Measurements from ENCODE around the gene OLFM3. TPM values are rescaled to one million over a fixed set of nuclear protein-coding genes. Genes with fewer than 3 reads are reported as not detected.

The OLFM3 gene
- polyA plus RNA-seq, 2 donors, result not detected

- no peak overlapping the region for H3K27ac ChIP-seq (ENCODE audit: low read depth in 2 of 2, low read length in 1 of 2)
- WGBS, 2 donors, result 23 to 42% methylated on average over 1 of the region's 1 CpG
- H3K9me3 ChIP-seq (ENCODE audit: control insufficient read depth in 2 of 2, insufficient read depth in 1 of 2, low read depth in 1 of 2, low read length in 1 of 2), result no peaks in the 10 kb centered on the region
- no peaks in the 10 kb centered on the region for H3K27me3 ChIP-seq (ENCODE audit: control insufficient read depth in 1 of 2, insufficient read depth in 2 of 2, low read length in 2 of 2)
- H3K4me1 ChIP-seq (ENCODE audit: control insufficient read depth in 2 of 2, insufficient read depth in 2 of 2, low read length in 1 of 2), result no peaks in the 10 kb centered on the region
- H3K4me3 ChIP-seq (ENCODE audit: low read depth in 1 of 2, low read length in 2 of 2), result no peak overlapping the region
- no peaks in the 10 kb centered on the region for H3K36me3 ChIP-seq (ENCODE audit: control insufficient read depth in 2 of 2, insufficient read depth in 2 of 2, low read length in 1 of 2)
Observed at GRCh38 chr1:101920577-101920976, 76.1 kb downstream of the OLFM3 start.

- no peaks in the 10 kb centered on the region for H3K4me1 ChIP-seq (ENCODE audit: control insufficient read depth in 2 of 2, insufficient read depth in 2 of 2, low read length in 1 of 2)
- H3K36me3 ChIP-seq (ENCODE audit: control insufficient read depth in 2 of 2, insufficient read depth in 2 of 2, low read length in 1 of 2), result no peaks in the 10 kb centered on the region
- H3K27ac ChIP-seq (ENCODE audit: low read depth in 2 of 2, low read length in 1 of 2), result no peak overlapping the region
- 72 to 80% methylated on average over 1 of the region's 1 CpG for WGBS, 2 donors
- no peak overlapping the region for H3K4me3 ChIP-seq (ENCODE audit: low read depth in 1 of 2, low read length in 2 of 2)
- H3K27me3 ChIP-seq (ENCODE audit: control insufficient read depth in 1 of 2, insufficient read depth in 2 of 2, low read length in 2 of 2), result no peaks in the 10 kb centered on the region
- H3K9me3 ChIP-seq (ENCODE audit: control insufficient read depth in 2 of 2, insufficient read depth in 1 of 2, low read depth in 1 of 2, low read length in 1 of 2), result no peaks in the 10 kb centered on the region
Observed at GRCh38 chr1:101918277-101918676, 78.4 kb downstream of the OLFM3 start.

GRCh38 chr1:101915597-101915996 lies 81.1 kb downstream of the OLFM3 start:
- Histone ChIP-seq H3K36me3 (ENCODE audit: control insufficient read depth in 2 of 2, insufficient read depth in 2 of 2, low read length in 1 of 2) (no peaks in the 10 kb centered on the region), H3K27me3 (ENCODE audit: control insufficient read depth in 1 of 2, insufficient read depth in 2 of 2, low read length in 2 of 2) (no peaks in the 10 kb centered on the region)
- WGBS, 2 donors, result 28 to 45% methylated on average over 5 of the region's 5 CpGs

GRCh38 chr1:101914473-101915242 lies 82.1 kb downstream of the OLFM3 start:
- no peaks in the 10 kb centered on the region for H3K4me1 ChIP-seq (ENCODE audit: control insufficient read depth in 2 of 2, insufficient read depth in 2 of 2, low read length in 1 of 2)
- no peaks in the 10 kb centered on the region for H3K36me3 ChIP-seq (ENCODE audit: control insufficient read depth in 2 of 2, insufficient read depth in 2 of 2, low read length in 1 of 2)
- H3K27ac ChIP-seq (ENCODE audit: low read depth in 2 of 2, low read length in 1 of 2), result no peak overlapping the region
- 84 to 85% methylated on average over 4 of the region's 4 CpGs for WGBS, 2 donors
- no peak overlapping the region for H3K4me3 ChIP-seq (ENCODE audit: low read depth in 1 of 2, low read length in 2 of 2)
- no peaks in the 10 kb centered on the region for H3K27me3 ChIP-seq (ENCODE audit: control insufficient read depth in 1 of 2, insufficient read depth in 2 of 2, low read length in 2 of 2)
- no peaks in the 10 kb centered on the region for H3K9me3 ChIP-seq (ENCODE audit: control insufficient read depth in 2 of 2, insufficient read depth in 1 of 2, low read depth in 1 of 2, low read length in 1 of 2)

More at GRCh38 chr1:101915597-101915996, 81.1 kb downstream of the OLFM3 start:
- Histone ChIP-seq H3K4me1 (ENCODE audit: control insufficient read depth in 2 of 2, insufficient read depth in 2 of 2, low read length in 1 of 2) (no peaks in the 10 kb centered on the region), H3K27ac (ENCODE audit: low read depth in 2 of 2, low read length in 1 of 2) (no peak overlapping the region), H3K9me3 (ENCODE audit: control insufficient read depth in 2 of 2, insufficient read depth in 1 of 2, low read depth in 1 of 2, low read length in 1 of 2) (no peaks in the 10 kb centered on the region), H3K4me3 (ENCODE audit: low read depth in 1 of 2, low read length in 2 of 2) (no peak overlapping the region)

- 79 to 84% methylated on average over 5 of the region's 5 CpGs for WGBS, 2 donors
- H3K27ac ChIP-seq (ENCODE audit: low read depth in 2 of 2, low read length in 1 of 2), result no peak overlapping the region
- H3K27me3 ChIP-seq (ENCODE audit: control insufficient read depth in 1 of 2, insufficient read depth in 2 of 2, low read length in 2 of 2), result no peaks in the 10 kb centered on the region
- no peak overlapping the region for H3K4me3 ChIP-seq (ENCODE audit: low read depth in 1 of 2, low read length in 2 of 2)
- H3K36me3 ChIP-seq (ENCODE audit: control insufficient read depth in 2 of 2, insufficient read depth in 2 of 2, low read length in 1 of 2), result no peaks in the 10 kb centered on the region
- H3K4me1 ChIP-seq (ENCODE audit: control insufficient read depth in 2 of 2, insufficient read depth in 2 of 2, low read length in 1 of 2), result no peaks in the 10 kb centered on the region
- no peaks in the 10 kb centered on the region for H3K9me3 ChIP-seq (ENCODE audit: control insufficient read depth in 2 of 2, insufficient read depth in 1 of 2, low read depth in 1 of 2, low read length in 1 of 2)
Observed at GRCh38 chr1:101911894-101912293, 84.8 kb downstream of the OLFM3 start.

- H3K36me3 ChIP-seq (ENCODE audit: control insufficient read depth in 2 of 2, insufficient read depth in 2 of 2, low read length in 1 of 2), result no peaks in the 10 kb centered on the region
- H3K9me3 ChIP-seq (ENCODE audit: control insufficient read depth in 2 of 2, insufficient read depth in 1 of 2, low read depth in 1 of 2, low read length in 1 of 2), result no peaks in the 10 kb centered on the region
Observed at GRCh38 chr1:101908980-101909379, 87.7 kb downstream of the OLFM3 start.

GRCh38 chr1:101907264-101907663 lies 89.5 kb downstream of the OLFM3 start:
- Histone ChIP-seq H3K4me3 (ENCODE audit: low read depth in 1 of 2, low read length in 2 of 2) (no peak overlapping the region), H3K36me3 (ENCODE audit: control insufficient read depth in 2 of 2, insufficient read depth in 2 of 2, low read length in 1 of 2) (no peaks in the 10 kb centered on the region), H3K9me3 (ENCODE audit: control insufficient read depth in 2 of 2, insufficient read depth in 1 of 2, low read depth in 1 of 2, low read length in 1 of 2) (no peaks in the 10 kb centered on the region), H3K27ac (ENCODE audit: low read depth in 2 of 2, low read length in 1 of 2) (no peak overlapping the region), H3K27me3 (ENCODE audit: control insufficient read depth in 1 of 2, insufficient read depth in 2 of 2, low read length in 2 of 2) (no peaks in the 10 kb centered on the region), H3K4me1 (ENCODE audit: control insufficient read depth in 2 of 2, insufficient read depth in 2 of 2, low read length in 1 of 2) (no peaks in the 10 kb centered on the region)
- 73 to 74% methylated on average over 2 of the region's 2 CpGs for WGBS, 2 donors

More at GRCh38 chr1:101908980-101909379, 87.7 kb downstream of the OLFM3 start:
- Histone ChIP-seq H3K4me1 (ENCODE audit: control insufficient read depth in 2 of 2, insufficient read depth in 2 of 2, low read length in 1 of 2) (no peaks in the 10 kb centered on the region), H3K27me3 (ENCODE audit: control insufficient read depth in 1 of 2, insufficient read depth in 2 of 2, low read length in 2 of 2) (no peaks in the 10 kb centered on the region), H3K4me3 (ENCODE audit: low read depth in 1 of 2, low read length in 2 of 2) (no peak overlapping the region), H3K27ac (ENCODE audit: low read depth in 2 of 2, low read length in 1 of 2) (no peak overlapping the region)

GRCh38 chr1:101905283-101905835 lies 91.4 kb downstream of the OLFM3 start:
- Histone ChIP-seq H3K9me3 (ENCODE audit: control insufficient read depth in 2 of 2, insufficient read depth in 1 of 2, low read depth in 1 of 2, low read length in 1 of 2) (no peaks in the 10 kb centered on the region), H3K36me3 (ENCODE audit: control insufficient read depth in 2 of 2, insufficient read depth in 2 of 2, low read length in 1 of 2) (no peaks in the 10 kb centered on the region), H3K27ac (ENCODE audit: low read depth in 2 of 2, low read length in 1 of 2) (no peak overlapping the region), H3K27me3 (ENCODE audit: control insufficient read depth in 1 of 2, insufficient read depth in 2 of 2, low read length in 2 of 2) (no peaks in the 10 kb centered on the region), H3K4me3 (ENCODE audit: low read depth in 1 of 2, low read length in 2 of 2) (no peak overlapping the region), H3K4me1 (ENCODE audit: control insufficient read depth in 2 of 2, insufficient read depth in 2 of 2, low read length in 1 of 2) (no peaks in the 10 kb centered on the region)
- 64 to 67% methylated on average over 2 of the region's 2 CpGs for WGBS, 2 donors

GRCh38 chr1:101902199-101902598 lies 94.5 kb downstream of the OLFM3 start:
- no peaks in the 10 kb centered on the region for H3K4me1 ChIP-seq (ENCODE audit: control insufficient read depth in 2 of 2, insufficient read depth in 2 of 2, low read length in 1 of 2)
- H3K27ac ChIP-seq (ENCODE audit: low read depth in 2 of 2, low read length in 1 of 2), result no peak overlapping the region
- no peaks in the 10 kb centered on the region for H3K9me3 ChIP-seq (ENCODE audit: control insufficient read depth in 2 of 2, insufficient read depth in 1 of 2, low read depth in 1 of 2, low read length in 1 of 2)
- WGBS, 2 donors, result 84 to 90% methylated on average over 1 of the region's 1 CpG
- H3K4me3 ChIP-seq (ENCODE audit: low read depth in 1 of 2, low read length in 2 of 2), result no peak overlapping the region
- H3K36me3 ChIP-seq (ENCODE audit: control insufficient read depth in 2 of 2, insufficient read depth in 2 of 2, low read length in 1 of 2), result no peaks in the 10 kb centered on the region
- H3K27me3 ChIP-seq (ENCODE audit: control insufficient read depth in 1 of 2, insufficient read depth in 2 of 2, low read length in 2 of 2), result no peaks in the 10 kb centered on the region

- H3K9me3 ChIP-seq (ENCODE audit: control insufficient read depth in 2 of 2, insufficient read depth in 1 of 2, low read depth in 1 of 2, low read length in 1 of 2), result no peaks in the 10 kb centered on the region
- no peaks in the 10 kb centered on the region for H3K27me3 ChIP-seq (ENCODE audit: control insufficient read depth in 1 of 2, insufficient read depth in 2 of 2, low read length in 2 of 2)
- no peak overlapping the region for H3K4me3 ChIP-seq (ENCODE audit: low read depth in 1 of 2, low read length in 2 of 2)
- H3K27ac ChIP-seq (ENCODE audit: low read depth in 2 of 2, low read length in 1 of 2), result no peak overlapping the region
- 76 to 86% methylated on average over 2 of the region's 2 CpGs for WGBS, 2 donors
- no peaks in the 10 kb centered on the region for H3K4me1 ChIP-seq (ENCODE audit: control insufficient read depth in 2 of 2, insufficient read depth in 2 of 2, low read length in 1 of 2)
- H3K36me3 ChIP-seq (ENCODE audit: control insufficient read depth in 2 of 2, insufficient read depth in 2 of 2, low read length in 1 of 2), result no peaks in the 10 kb centered on the region
Observed at GRCh38 chr1:101898137-101898536, 98.6 kb downstream of the OLFM3 start.

All from esophagus (tissue), 2 donors.